Chondrocyte (in vitro differentiated cells): ENCODE measurements around the gene SPCS3. TPM values are rescaled to one million over a fixed set of nuclear protein-coding genes. Genes with fewer than 3 reads are reported as not detected.

Experiments
- DNase-seq: peaks from one replicate; pipeline ENCODE4 v3.0.0; 2021; ENCODE audit warnings: mixed read lengths, low spot score
- H3K27ac Mint-ChIP-seq: one replicate; pipeline ENCODE4 v1.8.0; 2021; ENCODE audit warnings: mild to moderate bottlenecking, moderate library complexity, mixed read lengths; ENCODE audit not compliant: unreplicated experiment
- H3K27me3 Mint-ChIP-seq: 2 replicates; pipeline ENCODE4 v1.8.0; 2021; ENCODE audit warnings: low read depth, mixed read lengths
- H3K36me3 Mint-ChIP-seq: 2 replicates; pipeline ENCODE4 v1.8.0; 2021; ENCODE audit warnings: low read depth, mixed read lengths
- H3K4me1 Mint-ChIP-seq: 2 replicates; pipeline ENCODE4 v1.8.0; 2021; ENCODE audit warnings: low read depth, mild to moderate bottlenecking, mixed read lengths
- H3K4me3 Mint-ChIP-seq: one replicate; pipeline ENCODE4 v1.8.0; 2021; ENCODE audit warnings: mild to moderate bottlenecking, moderate library complexity, mixed read lengths; ENCODE audit not compliant: unreplicated experiment
- H3K9me3 Mint-ChIP-seq: 2 replicates; pipeline ENCODE4 v1.8.0; 2021; ENCODE audit warnings: low read depth, mixed read lengths
- CTCF ChIP-seq: fragments of 200-600 bp; sonication (generic); IDR thresholded peaks from 2 replicates; pipeline ENCODE4 v1.5.0; 2021; ENCODE audit warnings: antibody characterized with exemption, mild to moderate bottlenecking, moderate library complexity
- total RNA-seq: library from RNA; stranded (reverse); gene quantifications from 3 replicates; pipeline ENCODE4 v1.2.1, GENCODE V29; 2021

Gene SPCS3
- total RNA-seq, 1 donor from 2014 or later, result 122 TPM

GRCh38 chr4:176302283-176303275 lies 17.2 kb upstream of the SPCS3 start:
- Mint-ChIP-seq H3K4me1 (peaks cover 12% of the 10 kb centered on the region), H3K4me3 (no peak overlapping the region), H3K36me3 (no peaks in the 10 kb centered on the region), H3K27me3 (no peaks in the 10 kb centered on the region), H3K9me3 (no peaks in the 10 kb centered on the region), H3K27ac (peak overlapping the region; percentile 45)
- TF ChIP-seq CTCF, result no peak
- no peak for DNase-seq

- no peaks in the 10 kb centered on the region for H3K27me3 Mint-ChIP-seq
- H3K36me3 Mint-ChIP-seq, result no peaks in the 10 kb centered on the region
- peaks cover 12% of the 10 kb centered on the region for H3K4me1 Mint-ChIP-seq
- H3K9me3 Mint-ChIP-seq, result no peaks in the 10 kb centered on the region
- no peak for TF ChIP-seq CTCF
- DNase-seq, result no peak
- H3K27ac Mint-ChIP-seq, result peak overlapping the region; percentile 49
- H3K4me3 Mint-ChIP-seq, result no peak overlapping the region
Observed at GRCh38 chr4:176303938-176304337, 15.8 kb upstream of the SPCS3 start.

GRCh38 chr4:176306837-176307665 lies 12.7 kb upstream of the SPCS3 start:
- no peak for DNase-seq
- no peak overlapping the region for H3K4me3 Mint-ChIP-seq
- no peaks in the 10 kb centered on the region for H3K27me3 Mint-ChIP-seq
- H3K9me3 Mint-ChIP-seq, result no peaks in the 10 kb centered on the region
- no peak overlapping the region for H3K27ac Mint-ChIP-seq
- H3K4me1 Mint-ChIP-seq, result peaks cover 12% of the 10 kb centered on the region
- H3K36me3 Mint-ChIP-seq, result no peaks in the 10 kb centered on the region
- no peak for TF ChIP-seq CTCF

- no peak for DNase-seq
- H3K27ac Mint-ChIP-seq, result no peak overlapping the region
- H3K4me3 Mint-ChIP-seq, result no peak overlapping the region
- no peak for TF ChIP-seq CTCF
- no peaks in the 10 kb centered on the region for H3K27me3 Mint-ChIP-seq
- no peaks in the 10 kb centered on the region for H3K36me3 Mint-ChIP-seq
- peaks cover 6% of the 10 kb centered on the region for H3K4me1 Mint-ChIP-seq
- no peaks in the 10 kb centered on the region for H3K9me3 Mint-ChIP-seq
Observed at GRCh38 chr4:176307666-176307930, 12.2 kb upstream of the SPCS3 start.

GRCh38 chr4:176308441-176308840 lies 11.3 kb upstream of the SPCS3 start:
- Mint-ChIP-seq H3K4me3 (no peak overlapping the region), H3K27ac (no peak overlapping the region), H3K27me3 (no peaks in the 10 kb centered on the region), H3K4me1 (peaks cover 3% of the 10 kb centered on the region), H3K36me3 (no peaks in the 10 kb centered on the region), H3K9me3 (no peaks in the 10 kb centered on the region)
- DNase-seq, result no peak
- TF ChIP-seq CTCF, result no peak
